BLaER1 treated with 17β-estradiol and CSF1 and Interleukin-3, amounts not matched to agents 10 nM and 100 nM (cell line): Measurements from ENCODE around the gene SH2B3.
A peak's percentile ranks its signal among the peaks of the same experiment; 100 is the strongest.

Source experiments
- H3K27ac ChIP-seq, 11 experiments: shearing (Covaris generic); formaldehyde crosslinking; 2 replicates each; pipeline ENCODE4 v1.8.1; 2022
- H3K27me3 ChIP-seq, 11 experiments: shearing (Covaris generic); formaldehyde crosslinking; 2 replicates each; pipeline ENCODE4 v1.8.1; 2022
- H3K36me3 ChIP-seq, 11 experiments: shearing (Covaris generic); formaldehyde crosslinking; 2 replicates each; pipeline ENCODE4 v1.8.1; 2022
- H3K4me1 ChIP-seq, 10 experiments: shearing (Covaris generic); formaldehyde crosslinking; 2 replicates each; pipeline ENCODE4 v1.8.1; 2022
- H3K4me2 ChIP-seq, 11 experiments: shearing (Covaris generic); formaldehyde crosslinking; 2 replicates each; pipeline ENCODE4 v1.8.1; 2022
- H3K4me3 ChIP-seq, 10 experiments: shearing (Covaris generic); formaldehyde crosslinking; 2 replicates each; pipeline ENCODE4 v1.8.1; 2022
- H3K9ac ChIP-seq, 11 experiments: shearing (Covaris generic); formaldehyde crosslinking; 2 replicates each; pipeline ENCODE4 v1.8.1; 2022
- H3K9me3 ChIP-seq, 11 experiments: shearing (Covaris generic); formaldehyde crosslinking; replicated peaks in 1 of 11; 2 replicates each; pipeline ENCODE4 v1.8.1; 2022
- H4K20me1 ChIP-seq, 11 experiments: shearing (Covaris generic); formaldehyde crosslinking; 2 replicates each; pipeline ENCODE4 v1.8.1; 2022
- Cebpa-rat ChIP-seq, 11 experiments: shearing (Covaris generic); IDR thresholded peaks; 2 replicates each; pipeline ENCODE4 v1.8.1; 2022

SH2B3 gene

GRCh38 chr12:111417784-111418593 lies 12.3 kb downstream of the SH2B3 start:
- no peaks in the 10 kb centered on the region for H3K27me3 ChIP-seq
- H3K9me3 ChIP-seq: peaks cover 0 to 10% (median 0%) of the 10 kb centered on the region in 11 experiments; a peak in 2 of 22 replicates
- H4K20me1 ChIP-seq: peaks cover 95 to 100% (median 100%) of the 10 kb centered on the region in 11 experiments
- no peak overlapping the region for H3K4me3 ChIP-seq
- no peak overlapping the region for H3K9ac ChIP-seq
- no peak for TF ChIP-seq Cebpa-rat (IDR thresholded peaks at IDR 0.05)
- H3K36me3 ChIP-seq: peaks cover 65 to 100% (median 98%) of the 10 kb centered on the region in 11 experiments
- H3K4me1 ChIP-seq: peaks cover 27 to 78% (median 47%) of the 10 kb centered on the region in 10 experiments
- no peak overlapping the region for H3K4me2 ChIP-seq
- no peak overlapping the region for H3K27ac ChIP-seq

GRCh38 chr12:111418594-111418880 lies 12.8 kb downstream of the SH2B3 start:
- Histone ChIP-seq H3K27me3 (no peaks in the 10 kb centered on the region), H4K20me1 (peaks cover 93 to 100% (median 100%) of the 10 kb centered on the region in 11 experiments), H3K4me3 (no peak overlapping the region), H3K36me3 (peaks cover 65 to 100% (median 98%) of the 10 kb centered on the region in 11 experiments), H3K4me2 (no peak overlapping the region), H3K9me3 (peaks cover 0 to 10% (median 0%) of the 10 kb centered on the region in 11 experiments; a peak in 2 of 22 replicates), H3K4me1 (peaks cover 27 to 78% (median 47%) of the 10 kb centered on the region in 10 experiments), H3K27ac (no peak overlapping the region), H3K9ac (no peak overlapping the region)
- TF ChIP-seq Cebpa-rat (IDR thresholded peaks at IDR 0.05): no peak

- Histone ChIP-seq H3K36me3 (peaks cover 65 to 100% (median 97%) of the 10 kb centered on the region in 11 experiments), H3K4me2 (no peak overlapping the region), H3K4me3 (no peak overlapping the region), H3K4me1 (peaks cover 27 to 78% (median 47%) of the 10 kb centered on the region in 10 experiments), H4K20me1 (peaks cover 93 to 100% (median 100%) of the 10 kb centered on the region in 11 experiments), H3K27ac (no peak overlapping the region), H3K9me3 (peaks cover 0 to 10% (median 0%) of the 10 kb centered on the region in 11 experiments; a peak in 2 of 22 replicates), H3K9ac (no peak overlapping the region), H3K27me3 (no peaks in the 10 kb centered on the region)
- TF ChIP-seq Cebpa-rat (IDR thresholded peaks at IDR 0.05): no peak
Measured at GRCh38 chr12:111419784-111420183, 14.1 kb downstream of the SH2B3 start.

GRCh38 chr12:111420494-111420893 lies 14.8 kb downstream of the SH2B3 start:
- H3K27ac ChIP-seq: no peak overlapping the region
- no peak overlapping the region for H3K4me3 ChIP-seq
- H3K4me1 ChIP-seq: peaks cover 27 to 79% (median 49%) of the 10 kb centered on the region in 10 experiments
- H3K9ac ChIP-seq: no peak overlapping the region
- H3K36me3 ChIP-seq: peaks cover 65 to 100% (median 96%) of the 10 kb centered on the region in 11 experiments
- H3K4me2 ChIP-seq: 0 out of 22 replicates have a peak overlapping the region, but pooled peaks of 1 of the 11 experiments have one; percentile 0
- H3K9me3 ChIP-seq: peaks cover 0 to 10% (median 0%) of the 10 kb centered on the region in 11 experiments; a peak in 2 of 22 replicates
- no peak for TF ChIP-seq Cebpa-rat (IDR thresholded peaks at IDR 0.05)
- peaks cover 93 to 100% (median 100%) of the 10 kb centered on the region in 11 experiments for H4K20me1 ChIP-seq
- H3K27me3 ChIP-seq: no peaks in the 10 kb centered on the region

GRCh38 chr12:111424189-111424792 lies 18.6 kb downstream of the SH2B3 start:
- peaks cover 64 to 98% (median 86%) of the 10 kb centered on the region in 10 experiments for H3K4me1 ChIP-seq
- peak overlapping the region; percentile 93 to 100 (median 98) for H3K4me2 ChIP-seq
- no peaks in the 10 kb centered on the region for H3K27me3 ChIP-seq
- H3K9me3 ChIP-seq: no peaks in the 10 kb centered on the region
- H3K27ac ChIP-seq: peak overlapping the region; percentile 9 to 92 (median 33); a peak in 17 of 22 replicates
- H3K9ac ChIP-seq: peak overlapping the region; percentile 27 to 71 (median 46); a peak in 20 of 22 replicates
- no peak for TF ChIP-seq Cebpa-rat (IDR thresholded peaks at IDR 0.05)
- 0 out of 20 replicates have a peak overlapping the region, but pooled peaks of 1 of the 10 experiments have one; percentile 26 for H3K4me3 ChIP-seq
- peaks cover 88 to 99% (median 94%) of the 10 kb centered on the region in 11 experiments for H4K20me1 ChIP-seq
- peaks cover 37 to 90% (median 73%) of the 10 kb centered on the region in 11 experiments for H3K36me3 ChIP-seq

- H3K27ac ChIP-seq: peak overlapping the region; percentile 9 to 92 (median 34); a peak in 14 of 22 replicates
Measured at GRCh38 chr12:111424793-111425251, 19.1 kb downstream of the SH2B3 start.

GRCh38 chr12:111425655-111426054 lies 19.9 kb downstream of the SH2B3 start:
- TF ChIP-seq Cebpa-rat (IDR thresholded peaks at IDR 0.05): no peak
- Histone ChIP-seq H3K4me3 (peak overlapping the region in 1 of 10 experiments; percentile 8; a peak in 1 of 20 replicates), H3K9me3 (no peaks in the 10 kb centered on the region), H4K20me1 (peaks cover 74 to 99% (median 88%) of the 10 kb centered on the region in 11 experiments), H3K27ac (peak overlapping the region in 7 of 11 experiments; percentile 9 to 92 (median 39); a peak in 9 of 22 replicates), H3K36me3 (peaks cover 23 to 78% (median 59%) of the 10 kb centered on the region in 11 experiments), H3K9ac (peak overlapping the region in 10 of 11 experiments; percentile 4 to 71 (median 39); a peak in 10 of 22 replicates), H3K4me2 (peak overlapping the region; percentile 93 to 100 (median 98)), H3K27me3 (no peaks in the 10 kb centered on the region), H3K4me1 (peaks cover 78 to 100% (median 98%) of the 10 kb centered on the region in 10 experiments)

More at GRCh38 chr12:111424793-111425251, 19.1 kb downstream of the SH2B3 start:
- H3K9ac ChIP-seq: peak overlapping the region; percentile 27 to 71 (median 46); a peak in 18 of 22 replicates
- no peaks in the 10 kb centered on the region for H3K27me3 ChIP-seq
- H3K4me2 ChIP-seq: peak overlapping the region; percentile 93 to 100 (median 98)
- TF ChIP-seq Cebpa-rat (IDR thresholded peaks at IDR 0.05): no peak
- peaks cover 70 to 99% (median 91%) of the 10 kb centered on the region in 10 experiments for H3K4me1 ChIP-seq
- H3K36me3 ChIP-seq: peaks cover 31 to 85% (median 67%) of the 10 kb centered on the region in 11 experiments
- H4K20me1 ChIP-seq: peaks cover 83 to 99% (median 88%) of the 10 kb centered on the region in 11 experiments
- no peak overlapping the region for H3K4me3 ChIP-seq
- no peaks in the 10 kb centered on the region for H3K9me3 ChIP-seq

GRCh38 chr12:111426344-111427185 lies 20.8 kb downstream of the SH2B3 start:
- no peak for TF ChIP-seq Cebpa-rat (IDR thresholded peaks at IDR 0.05)
- Histone ChIP-seq H3K4me1 (peaks cover 87 to 100% (median 98%) of the 10 kb centered on the region in 10 experiments), H3K27ac (peak overlapping the region in 10 of 11 experiments; percentile 4 to 92 (median 36); a peak in 11 of 22 replicates), H3K4me3 (no peak overlapping the region; a peak in 2 of 20 replicates), H3K9ac (peak overlapping the region in 8 of 11 experiments; percentile 13 to 58 (median 36); a peak in 8 of 22 replicates), H3K9me3 (peaks cover 0 to under 1% (median 0%) of the 10 kb centered on the region in 11 experiments; a peak in 1 of 22 replicates), H4K20me1 (peaks cover 65 to 99% (median 84%) of the 10 kb centered on the region in 11 experiments), H3K36me3 (peaks cover 14 to 75% (median 50%) of the 10 kb centered on the region in 11 experiments), H3K4me2 (peak overlapping the region; percentile 93 to 100 (median 98)), H3K27me3 (no peaks in the 10 kb centered on the region)
